H9 (cell line): ENCODE results near the gene GADD45GIP1. TPM values are rescaled to one million over a fixed set of nuclear protein-coding genes. Genes with fewer than 3 reads are reported as not detected.

ENCODE experiments used
- DNase-seq: peaks from one replicate; pipeline ENCODE4 v3.0.0-alpha.2; 2017
- H2AFZ ChIP-seq: one replicate; pipeline ENCODE4 v1.6.1; 2013; ENCODE audit warnings: mild to moderate bottlenecking, low read length, control low read depth, moderate library complexity
- H2AK5ac ChIP-seq: 2 replicates; pipeline ENCODE4 v1.6.1; 2013; ENCODE audit warnings: low read length, control low read depth, mixed read lengths; ENCODE audit not compliant: insufficient read length
- H2BK120ac ChIP-seq: one replicate; pipeline ENCODE4 v1.6.1; 2013; ENCODE audit warnings: low read depth, mild to moderate bottlenecking, low read length, control low read depth, inconsistent platforms; ENCODE audit not compliant: poor library complexity, severe bottlenecking
- H2BK12ac ChIP-seq: 2 replicates; pipeline ENCODE4 v1.6.1; 2013; ENCODE audit warnings: low read length, control low read depth, mixed read lengths, low read depth; ENCODE audit not compliant: insufficient read length
- H2BK15ac ChIP-seq: 2 replicates; pipeline ENCODE4 v1.6.1; 2013; ENCODE audit warnings: low read depth, low read length, control low read depth
- H2BK20ac ChIP-seq: one replicate; pipeline ENCODE4 v1.6.1; 2013; ENCODE audit warnings: low read depth, mild to moderate bottlenecking, low read length, control low read depth, inconsistent platforms; ENCODE audit not compliant: poor library complexity, severe bottlenecking
- H2BK5ac ChIP-seq: 2 replicates; pipeline ENCODE4 v1.6.1; 2013; ENCODE audit warnings: low read length, control low read depth, mixed read lengths; ENCODE audit not compliant: insufficient read length
- H3K14ac ChIP-seq: 2 replicates; pipeline ENCODE4 v1.6.1; 2013; ENCODE audit warnings: low read length, control low read depth; ENCODE audit not compliant: insufficient read depth
- H3K18ac ChIP-seq: 2 replicates; pipeline ENCODE4 v1.6.1; 2013; ENCODE audit warnings: low read depth, mild to moderate bottlenecking, mixed read lengths, low read length, control low read depth; ENCODE audit not compliant: insufficient read length
- H3K23ac ChIP-seq: 2 replicates; pipeline ENCODE4 v1.6.1; 2013; ENCODE audit warnings: low read length, control low read depth, mixed read lengths, low read depth; ENCODE audit not compliant: insufficient read length
- H3K23me2 ChIP-seq: 2 replicates; pipeline ENCODE4 v1.6.1; 2013; ENCODE audit warnings: low read depth, mild to moderate bottlenecking, mixed read lengths, low read length, control low read depth; ENCODE audit not compliant: insufficient read length, poor library complexity, severe bottlenecking
- H3K27ac ChIP-seq: 2 replicates; pipeline ENCODE4 v1.5.1; 2013; ENCODE audit warnings: low read length, control low read depth, mixed read lengths, low read depth; ENCODE audit not compliant: insufficient read length
- H3K27me3 ChIP-seq: 2 replicates; pipeline ENCODE4 v1.6.1; 2013; ENCODE audit warnings: low read length, control low read depth, inconsistent platforms; ENCODE audit not compliant: insufficient read depth
- H3K4ac ChIP-seq: 2 replicates; pipeline ENCODE4 v1.6.1; 2013; ENCODE audit warnings: low read depth, mild to moderate bottlenecking, control low read depth, inconsistent platforms, low read length, moderate library complexity
- H3K4me1 ChIP-seq: 2 replicates; pipeline ENCODE4 v1.6.1; 2013; ENCODE audit warnings: low read length, control low read depth, inconsistent platforms; ENCODE audit not compliant: insufficient read depth
- H3K4me2 ChIP-seq: 2 replicates; pipeline ENCODE4 v1.6.1; 2013; ENCODE audit warnings: low read length, control low read depth, mixed read lengths; ENCODE audit not compliant: insufficient read length, insufficient read depth
- H3K56ac ChIP-seq: 2 replicates; pipeline ENCODE4 v1.6.1; 2013; ENCODE audit warnings: low read depth, mild to moderate bottlenecking, mixed read lengths, low read length, control low read depth; ENCODE audit not compliant: insufficient read length
- H3K79me1 ChIP-seq: 2 replicates; pipeline ENCODE4 v1.6.1; 2013; ENCODE audit warnings: low read depth, mild to moderate bottlenecking, moderate library complexity, low read length, control low read depth, inconsistent platforms; ENCODE audit not compliant: insufficient read depth, poor library complexity, severe bottlenecking
- H3K79me2 ChIP-seq: 2 replicates; pipeline ENCODE4 v1.6.1; 2013; ENCODE audit warnings: low read length, control low read depth, inconsistent platforms; ENCODE audit not compliant: insufficient read depth
- H3K9ac ChIP-seq: 2 replicates; pipeline ENCODE4 v1.6.1; 2013; ENCODE audit warnings: low read length, control low read depth, mixed read lengths; ENCODE audit not compliant: insufficient read length; ENCODE audit errors: extremely low read depth
- H3K9me3 ChIP-seq: one replicate; pipeline ENCODE4 v1.6.1; 2013; ENCODE audit warnings: low read depth, low read length, inconsistent platforms; ENCODE audit not compliant: control insufficient read depth
- H3T11ph ChIP-seq: one replicate; pipeline ENCODE4 v1.6.1; 2013; ENCODE audit warnings: mild to moderate bottlenecking, low read length, control low read depth, inconsistent platforms
- H4K20me1 ChIP-seq: one replicate; pipeline ENCODE4 v1.6.1; 2013; ENCODE audit not compliant: control insufficient read depth, insufficient read length, insufficient read depth
- H4K5ac ChIP-seq: 2 replicates; pipeline ENCODE4 v1.6.1; 2013; ENCODE audit warnings: low read depth, mild to moderate bottlenecking, mixed read lengths, low read length, control low read depth; ENCODE audit not compliant: insufficient read length
- H4K8ac ChIP-seq: replicated peaks from 2 replicates; pipeline ENCODE4 v1.6.1; 2013; ENCODE audit warnings: low read length, control low read depth, mixed read lengths, low read depth; ENCODE audit not compliant: insufficient read length
- H4K91ac ChIP-seq: 2 replicates; pipeline ENCODE4 v1.6.1; 2013; ENCODE audit warnings: low read depth, mild to moderate bottlenecking, moderate library complexity, mixed read lengths, low read length, control low read depth; ENCODE audit not compliant: insufficient read length
- H3K27ac Mint-ChIP-seq, 3 experiments: 2 replicates in 2 of 3; 3 replicates in 1 of 3; pipeline ENCODE4 v1.8.0; 2020 to 2021; ENCODE audit warnings: mixed read lengths in 3 of 3, mild to moderate bottlenecking in 1 of 3, moderate library complexity in 1 of 3
- H3K27me3 Mint-ChIP-seq: 2 replicates; pipeline ENCODE4 v1.8.0; 2021; ENCODE audit warnings: low read depth, mild to moderate bottlenecking, moderate library complexity, mixed read lengths
- H3K36me3 Mint-ChIP-seq, 3 experiments: 2 replicates in 2 of 3; 3 replicates in 1 of 3; pipeline ENCODE4 v1.8.0; 2020 to 2021; ENCODE audit warnings: low read depth in 3 of 3, mixed read lengths in 3 of 3; ENCODE audit not compliant: insufficient read depth in 1 of 3
- H3K4me1 Mint-ChIP-seq, 2 experiments: 2 replicates each; pipeline ENCODE4 v1.8.0; 2020; ENCODE audit warnings: mixed read lengths in 2 of 2
- H3K4me3 Mint-ChIP-seq, 2 experiments: 2 replicates in 1 of 2; 3 replicates in 1 of 2; pipeline ENCODE4 v1.8.0; 2020 to 2021; ENCODE audit warnings: mild to moderate bottlenecking in 2 of 2, mixed read lengths in 2 of 2, moderate library complexity in 1 of 2
- H3K9me3 Mint-ChIP-seq, 2 experiments: 2 replicates in 1 of 2; 3 replicates in 1 of 2; pipeline ENCODE4 v1.8.0; 2020; ENCODE audit warnings: mild to moderate bottlenecking in 2 of 2, mixed read lengths in 2 of 2, moderate library complexity in 1 of 2
- WGBS: extraction: QIAGEN DNeasy Blood & Tissue Kit; methylation state at CpG from one replicate; pipeline ENCODE4 v1.1.7; 2013; ENCODE audit warnings: missing lambda C conversion rate, low lambda C conversion rate, mixed read lengths; ENCODE audit not compliant: insufficient read length; ENCODE audit errors: extremely low coverage; 5-methylcytosine and 5-hydroxymethylcytosine counted together
- long read RNA-seq: library from polyadenylated mRNA; unstranded; transcript quantifications from one replicate; pipeline ENCODE4 v2.0.0, GENCODE V29; 2020
- total RNA-seq: library from RNA; stranded (reverse); gene quantifications from 2 replicates; pipeline ENCODE4 v1.2.1, GENCODE V29; 2021
- TF ChIP-seq, protein P1 (sequence below): fragments of 200-600 bp; sonication (generic); conservative IDR thresholded peaks from 3 replicates; pipeline ENCODE4 v1.8.0; 2021; ENCODE audit warnings: antibody characterized with exemption, mild to moderate bottlenecking

GADD45GIP1 gene
- 44.5 and 45.6 TPM in 2 replicates for total RNA-seq
- long read RNA-seq, transcript GADD45GIP1-201 (2 exons, 1,782 nt), result major isoform, 31 of 48 reads
- long read RNA-seq, partial matches to known transcripts, result 0 of 48 reads
- long read RNA-seq, other reads (novel, unspliced or antisense), result 17 of 48 reads

DNA sequence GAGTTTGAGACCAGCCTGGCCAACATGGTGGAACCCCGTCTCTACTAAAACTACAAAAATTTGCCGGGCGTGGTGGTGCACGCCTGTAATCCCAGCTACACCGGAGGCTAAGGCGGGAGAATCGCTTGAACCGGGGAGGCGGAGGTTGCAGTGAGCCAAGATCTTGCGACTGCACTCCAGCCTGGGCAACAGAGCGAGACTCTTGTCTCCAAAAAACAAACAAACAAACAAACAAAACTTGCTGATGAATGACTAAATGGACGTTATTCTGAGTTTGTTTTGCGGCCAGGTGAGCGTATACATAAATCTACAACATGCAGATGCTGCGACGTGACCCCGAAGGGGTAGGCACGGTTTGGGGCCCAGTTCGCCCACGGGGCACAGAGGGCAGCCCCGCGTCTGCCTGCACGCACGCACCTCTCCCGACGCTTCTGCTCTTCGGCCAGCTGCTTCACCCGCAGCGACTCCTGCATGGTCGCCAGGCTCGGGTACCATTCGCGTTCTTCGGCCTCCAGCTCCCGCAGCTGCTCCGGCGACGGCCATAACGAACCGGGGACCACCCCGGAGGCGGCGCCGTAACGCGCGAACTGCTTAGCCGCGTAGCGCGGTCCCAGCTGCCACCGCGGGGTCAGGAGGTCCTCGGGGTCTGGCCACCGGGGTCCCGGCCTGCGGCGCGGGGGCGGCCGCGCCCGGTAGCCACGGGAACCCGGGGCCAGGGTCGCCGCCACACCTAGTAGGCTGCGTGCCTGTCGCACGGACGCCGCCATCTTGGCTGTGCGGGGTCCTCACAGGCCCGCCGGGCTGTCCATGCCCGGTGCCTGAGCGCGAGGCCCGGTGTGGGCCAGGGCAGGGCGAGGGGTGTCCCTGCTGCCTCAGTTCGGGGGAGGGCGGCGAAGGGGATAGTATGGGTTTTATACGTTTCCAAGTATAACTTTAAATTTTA lies at the start of gene GADD45GIP1:
Gene GADD45GIP1 (minus strand): TSS at position 778 of the 943 bp plus-strand sequence. CDS start 11 bp downstream, at position 767.
- Histone ChIP-seq H2BK12ac (no peak within 1 kb of the TSS), H4K8ac (no peak within 1 kb of the TSS), H3K18ac (peak within 1 kb of the TSS; percentile 9), H3K79me1 (peaks cover 5% of the 10 kb centered on the region), H3K23me2 (peaks cover 3% of the 10 kb centered on the region), H2AFZ (no peak within 1 kb of the TSS), H2BK120ac (no peak within 1 kb of the TSS), H2AK5ac (no peak within 1 kb of the TSS), H2BK15ac (no peak within 1 kb of the TSS), H3K27me3 (no peaks in the 10 kb centered on the region), H3K27ac (no peak within 1 kb of the TSS), H4K91ac (no peak within 1 kb of the TSS), H4K20me1 (no peaks in the 10 kb centered on the region), H3K23ac (no peak within 1 kb of the TSS), H3K14ac (peak within 1 kb of the TSS; percentile 41), H3K56ac (no peak within 1 kb of the TSS), H3K4me1 (no peaks in the 10 kb centered on the region; the same call in 1 of the 2 replicates), H4K5ac (no peak within 1 kb of the TSS), H3K79me2 (peaks cover 7% of the 10 kb centered on the region; the same call in 1 of the 2 replicates), H3K4ac (no peak within 1 kb of the TSS), H3T11ph (no peak within 1 kb of the TSS), H3K9me3 (no peaks in the 10 kb centered on the region), H3K4me2 (peak within 1 kb of the TSS; percentile 52), H2BK20ac (no peak within 1 kb of the TSS), H2BK5ac (no peak within 1 kb of the TSS), H3K9ac (peak within 1 kb of the TSS; percentile 68)
- peak within 1 kb of the TSS; percentile 88 to 94 for H3K4me3 Mint-ChIP-seq
- H3K4me1 Mint-ChIP-seq, result peaks cover 21 to 34% of the 10 kb centered on the region in 2 experiments
- peak; percentile 80 for DNase-seq
- peak within 1 kb of the TSS; percentile 58 to 90 (median 82) for H3K27ac Mint-ChIP-seq
- peaks cover 0 to 3% of the 10 kb centered on the region in 2 experiments; a peak in 2 of 5 replicates for H3K9me3 Mint-ChIP-seq
- H3K27me3 Mint-ChIP-seq, result peaks cover 5% of the 10 kb centered on the region
- peaks cover 15 to 39% (median 37%) of the 10 kb centered on the region in 3 experiments for H3K36me3 Mint-ChIP-seq
- TF ChIP-seq, protein P1, sequence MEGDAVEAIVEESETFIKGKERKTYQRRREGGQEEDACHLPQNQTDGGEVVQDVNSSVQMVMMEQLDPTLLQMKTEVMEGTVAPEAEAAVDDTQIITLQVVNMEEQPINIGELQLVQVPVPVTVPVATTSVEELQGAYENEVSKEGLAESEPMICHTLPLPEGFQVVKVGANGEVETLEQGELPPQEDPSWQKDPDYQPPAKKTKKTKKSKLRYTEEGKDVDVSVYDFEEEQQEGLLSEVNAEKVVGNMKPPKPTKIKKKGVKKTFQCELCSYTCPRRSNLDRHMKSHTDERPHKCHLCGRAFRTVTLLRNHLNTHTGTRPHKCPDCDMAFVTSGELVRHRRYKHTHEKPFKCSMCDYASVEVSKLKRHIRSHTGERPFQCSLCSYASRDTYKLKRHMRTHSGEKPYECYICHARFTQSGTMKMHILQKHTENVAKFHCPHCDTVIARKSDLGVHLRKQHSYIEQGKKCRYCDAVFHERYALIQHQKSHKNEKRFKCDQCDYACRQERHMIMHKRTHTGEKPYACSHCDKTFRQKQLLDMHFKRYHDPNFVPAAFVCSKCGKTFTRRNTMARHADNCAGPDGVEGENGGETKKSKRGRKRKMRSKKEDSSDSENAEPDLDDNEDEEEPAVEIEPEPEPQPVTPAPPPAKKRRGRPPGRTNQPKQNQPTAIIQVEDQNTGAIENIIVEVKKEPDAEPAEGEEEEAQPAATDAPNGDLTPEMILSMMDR, result no peak
- WGBS, result no CpG with 5 or more reads among the region's 84 CpGs
